Measurements from ENCODE around the gene PTPRA. TPM values are rescaled to one million over a fixed set of nuclear protein-coding genes. Genes with fewer than 3 reads are reported as not detected.
A peak's percentile ranks its signal among the peaks of the same experiment; 100 is the strongest.

Gene PTPRA
- total and polyA plus RNA-seq, 9 of the 15 experiments (the other 6 are each of a cell fraction or from before 2014, with no cell fraction given) = 3.4 to 80.5 (median 28.0) TPM

- no TSS peak for BruUV-seq (replicated peaks)
- no peaks in the 10 kb centered on the region for H3K27me3 ChIP-seq (ENCODE audit: control insufficient read depth in 2 of 2, insufficient read depth in 2 of 2, low read length in 2 of 2)
- no peak overlapping the region for H3K4me3 ChIP-seq
- H3K9ac ChIP-seq (ENCODE audit: insufficient read depth in 1 of 2, low read depth in 2 of 2, low read length in 2 of 2) = peak overlapping the region in 1 of 2 experiments; percentile 45; a peak in 1 of 4 replicates
- FAIRE-seq (no peak), DNase-seq (ENCODE audit: extremely low read depth in 1 of 4, low spot score in 3 of 4) (no peak), ATAC-seq (no peak)
- peaks cover 63% of the 10 kb centered on the region; the same call in 2 of the 3 replicates for H3K36me3 ChIP-seq (ENCODE audit: control insufficient read depth, insufficient read depth, low read length)
- no peak overlapping the region for H2AFZ ChIP-seq (ENCODE audit: low read depth, low read length)
- in situ Hi-C loops (cut with MboI) (no loop called here), intact Hi-C loops (cut with micrococcal nuclease) (no loop called here)
- 89% methylated on average over 4 of the region's 4 CpGs for WGBS (ENCODE audit: insufficient coverage, low coverage, missing lambda C conversion rate)
- H3K4me1 ChIP-seq (replicated peaks in 1 of 2; ENCODE audit: control insufficient read depth in 2 of 2, insufficient read depth in 2 of 2, low read length in 2 of 2) = peaks cover 6 to 9% of the 10 kb centered on the region in 2 experiments; a peak in 4 of 5 replicates
- H3K4me2 ChIP-seq (ENCODE audit: insufficient read depth, low read length) = no peak overlapping the region
- H3K9me3 ChIP-seq (replicated peaks; ENCODE audit: control insufficient read depth, insufficient read depth, low read depth, low read length) = no peaks in the 10 kb centered on the region
- no peaks in the 10 kb centered on the region for H4K20me1 ChIP-seq (replicated peaks; ENCODE audit: control insufficient read depth, insufficient read depth, low read length)
- ChIA-PET POLR2A (interaction anchor here (0.5 to 0.6 kb wide), 4 partner anchors 121 to 674 kb away, joined by 3 to 4 read pairs (median 4); no protein-coding TSS in a partner anchor), CTCF (ENCODE audit: low intra/inter-chr PET ratio) (no interaction called here)
- TF ChIP-seq ZBTB5 (IDR thresholded peaks at IDR 0.05) (no peak), HEY1 (CRISPR knock-in tag; IDR thresholded peaks at IDR 0.05; ENCODE audit: borderline replicate concordance) (no peak)
- H3K79me2 ChIP-seq (ENCODE audit: control insufficient read depth, insufficient read depth, low read length) = no peaks in the 10 kb centered on the region
- no peaks in the 10 kb centered on the region for H3K9me1 ChIP-seq (ENCODE audit: control insufficient read depth, insufficient read depth, low read length)
- H3K27ac ChIP-seq (ENCODE audit: extremely low read depth, low read depth, low read length) = no peak overlapping the region
These were observed 166.1 kb downstream of the PTPRA start for GRCh38 chr20:3039426-3039825.

- intact Hi-C loops (cut with micrococcal nuclease) = no loop called here
- no peak for DNase-seq (ENCODE audit: extremely low read depth in 1 of 4, low spot score in 3 of 4)
- Histone ChIP-seq H3K79me2 (ENCODE audit: control insufficient read depth, insufficient read depth, low read length) (no peaks in the 10 kb centered on the region), H3K4me2 (ENCODE audit: insufficient read depth, low read length) (no peak overlapping the region), H3K36me3 (ENCODE audit: control insufficient read depth, insufficient read depth, low read length) (peaks cover 59% of the 10 kb centered on the region; the same call in 2 of the 3 replicates), H3K9ac (ENCODE audit: insufficient read depth in 1 of 2, low read depth in 2 of 2, low read length in 2 of 2) (no peak overlapping the region), H3K4me1 (replicated peaks in 1 of 2; ENCODE audit: control insufficient read depth in 2 of 2, insufficient read depth in 2 of 2, low read length in 2 of 2) (peaks cover 10 to 13% of the 10 kb centered on the region in 2 experiments; a peak in 4 of 5 replicates), H3K27me3 (ENCODE audit: control insufficient read depth in 2 of 2, insufficient read depth in 2 of 2, low read length in 2 of 2) (no peaks in the 10 kb centered on the region), H3K27ac (ENCODE audit: extremely low read depth, low read depth, low read length) (no peak overlapping the region), H2AFZ (ENCODE audit: low read depth, low read length) (no peak overlapping the region), H3K9me1 (ENCODE audit: control insufficient read depth, insufficient read depth, low read length) (no peaks in the 10 kb centered on the region), H3K9me3 (replicated peaks; ENCODE audit: control insufficient read depth, insufficient read depth, low read depth, low read length) (no peaks in the 10 kb centered on the region), H4K20me1 (replicated peaks; ENCODE audit: control insufficient read depth, insufficient read depth, low read length) (no peaks in the 10 kb centered on the region), H3K4me3 (no peak overlapping the region)
- TF ChIP-seq ZNF592 (IDR thresholded peaks at IDR 0.05) = no peak
- BruUV-seq (replicated peaks) = no TSS peak
- FAIRE-seq = no peak
- WGBS (ENCODE audit: insufficient coverage, low coverage, missing lambda C conversion rate) = 91% methylated on average over 5 of the region's 8 CpGs
- CTCF ChIA-PET (ENCODE audit: low intra/inter-chr PET ratio) = no interaction called here
- ATAC-seq = no peak
- in situ Hi-C loops (cut with MboI) = no loop called here
- POLR2A ChIA-PET = interaction anchor here (0.5 kb wide), 1 partner anchor 120 kb away, joined by 3 read pairs; no protein-coding TSS in a partner anchor
These were observed 166.8 kb downstream of the PTPRA start for GRCh38 chr20:3040086-3040485.

Data from K562 (cell line).